ENCODE measurements around the gene GPR84.

The GPR84 gene

DNA sequence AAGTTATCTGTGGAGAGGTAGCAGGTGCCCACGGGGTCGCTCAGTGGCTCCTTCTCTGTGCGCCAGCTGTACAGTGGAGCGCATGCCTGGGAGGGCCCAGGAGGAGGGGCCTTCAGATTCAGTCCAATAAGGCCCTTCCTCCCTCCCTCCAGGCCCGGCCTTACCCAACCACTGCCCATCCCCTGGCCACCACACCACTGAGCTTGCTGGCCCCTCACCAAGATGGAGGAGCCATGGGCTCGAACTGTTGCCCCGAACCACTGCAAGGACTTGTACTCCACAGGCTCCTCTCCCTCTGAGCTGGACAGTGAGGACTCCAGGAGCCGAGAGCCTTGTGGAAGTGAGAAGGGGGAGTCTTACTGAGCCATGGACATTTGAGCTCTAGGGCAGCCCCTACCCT lies 45.0 kb upstream of the GPR84 start:
- ChIA-PET POLR2A (no interaction called here), CTCF (interaction anchor here (0.6 to 1.2 kb wide), 3 partner anchors 10 to 37 kb away, joined by 3 to 7 read pairs (median 3); no protein-coding TSS in a partner anchor)
- TF ChIP-seq SUZ12 (IDR thresholded peaks at IDR 0.05) (no peak), TARDBP (IDR thresholded peaks at IDR 0.05) (no peak), L3MBTL2 (conservative IDR thresholded peaks at IDR 0.05) (no peak), FOXM1 (IDR thresholded peaks at IDR 0.05; ENCODE audit: borderline replicate concordance) (no peak), CTBP1 (IDR thresholded peaks at IDR 0.05; ENCODE audit: borderline replicate concordance) (no peak), SP1 (IDR thresholded peaks at IDR 0.05) (no peak), HDGF (IDR thresholded peaks at IDR 0.05; ENCODE audit: borderline replicate concordance) (no peak), ELF4 (IDR thresholded peaks at IDR 0.05) (no peak)
- TF ChIP-seq, protein P1, sequence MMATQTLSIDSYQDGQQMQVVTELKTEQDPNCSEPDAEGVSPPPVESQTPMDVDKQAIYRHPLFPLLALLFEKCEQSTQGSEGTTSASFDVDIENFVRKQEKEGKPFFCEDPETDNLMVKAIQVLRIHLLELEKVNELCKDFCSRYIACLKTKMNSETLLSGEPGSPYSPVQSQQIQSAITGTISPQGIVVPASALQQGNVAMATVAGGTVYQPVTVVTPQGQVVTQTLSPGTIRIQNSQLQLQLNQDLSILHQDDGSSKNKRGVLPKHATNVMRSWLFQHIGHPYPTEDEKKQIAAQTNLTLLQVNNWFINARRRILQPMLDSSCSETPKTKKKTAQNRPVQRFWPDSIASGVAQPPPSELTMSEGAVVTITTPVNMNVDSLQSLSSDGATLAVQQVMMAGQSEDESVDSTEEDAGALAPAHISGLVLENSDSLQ (IDR thresholded peaks at IDR 0.05), result no peak
- no peak for DNase-seq (ENCODE audit: extremely low spot score)

DNA sequence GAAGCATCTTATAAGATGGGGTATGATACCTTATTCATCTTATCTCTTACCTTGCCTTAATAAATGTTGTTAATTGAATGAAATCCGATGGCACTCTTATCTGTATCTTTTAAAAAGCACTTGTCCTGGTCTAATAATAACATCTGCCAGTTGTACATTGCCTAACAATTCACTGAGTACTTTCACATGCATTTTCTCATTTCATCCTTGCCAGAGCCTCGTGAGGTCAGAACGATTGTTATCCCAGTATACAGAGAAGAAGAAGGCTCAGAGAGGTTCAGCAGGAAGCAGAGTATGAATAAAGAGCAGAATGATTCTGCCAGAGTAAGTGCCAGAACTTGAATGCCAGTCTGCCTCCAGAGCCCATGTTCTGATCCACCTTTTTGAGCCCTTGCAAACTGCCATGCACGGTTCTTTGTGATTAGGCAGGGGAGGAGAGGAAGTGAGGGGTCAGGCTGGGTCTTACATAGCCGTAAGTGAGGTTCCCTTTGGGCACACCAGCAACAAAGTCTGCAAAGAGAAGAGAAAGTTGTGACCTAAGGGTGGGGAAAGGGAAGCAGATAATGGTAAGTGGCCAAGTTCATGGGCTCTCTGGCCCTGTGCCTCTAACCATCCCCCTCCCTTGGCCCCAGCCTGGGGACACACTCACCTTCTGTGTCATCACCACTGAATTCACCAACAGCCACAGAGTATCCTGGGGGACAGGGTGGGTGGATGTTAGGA lies 43.1 kb upstream of the GPR84 start:
- no peak for DNase-seq (ENCODE audit: extremely low spot score)
- POLR2A ChIA-PET, result no interaction called here

DNA sequence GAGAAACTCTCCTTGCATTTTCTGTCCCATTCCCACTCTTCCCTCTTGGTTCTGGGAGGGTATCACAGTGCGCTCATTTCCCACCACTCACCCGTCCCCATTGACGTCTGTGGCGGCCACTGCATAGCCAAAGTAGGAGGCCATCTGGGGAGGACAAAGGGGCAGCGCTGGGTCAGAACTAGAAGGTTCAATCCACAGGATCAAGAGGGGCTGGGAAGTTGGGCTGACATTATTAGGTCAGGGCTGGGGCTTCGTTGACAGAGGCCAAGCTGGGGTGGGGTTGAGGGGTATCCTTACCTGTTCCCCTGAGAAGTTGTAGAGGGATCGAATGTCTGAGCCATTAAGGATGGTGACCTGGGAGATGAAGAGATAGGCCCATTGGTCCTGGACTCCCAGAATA lies 41.3 kb upstream of the GPR84 start:
- POLR2A ChIA-PET, result no interaction called here
- no peak for TF ChIP-seq FOXA1 (IDR thresholded peaks at IDR 0.05)
- TF ChIP-seq, protein P1 (IDR thresholded peaks at IDR 0.05), result no peak
- no peak for TF ChIP-seq NFRKB (IDR thresholded peaks at IDR 0.05)
- TF ChIP-seq FOXK2 (IDR thresholded peaks at IDR 0.05), result no peak
- no peak for TF ChIP-seq L3MBTL2 (conservative IDR thresholded peaks at IDR 0.05)
- no peak for TF ChIP-seq ZNF384 (IDR thresholded peaks at IDR 0.05)
- TF ChIP-seq SP1 (IDR thresholded peaks at IDR 0.05), result no peak
- no peak for TF ChIP-seq ELF4 (IDR thresholded peaks at IDR 0.05)
- TF ChIP-seq FOXM1 (IDR thresholded peaks at IDR 0.05; ENCODE audit: borderline replicate concordance), result no peak
- TF ChIP-seq LEF1 (IDR thresholded peaks at IDR 0.05; ENCODE audit: borderline replicate concordance), result no peak
- TF ChIP-seq SUZ12 (IDR thresholded peaks at IDR 0.05), result no peak
- no peak for TF ChIP-seq CTBP1 (IDR thresholded peaks at IDR 0.05; ENCODE audit: borderline replicate concordance)
- no peak for TF ChIP-seq ARNT (IDR thresholded peaks at IDR 0.05)
- TF ChIP-seq BHLHE40 (IDR thresholded peaks at IDR 0.05; ENCODE audit: borderline replicate concordance), result no peak
- TF ChIP-seq HDGF (IDR thresholded peaks at IDR 0.05; ENCODE audit: borderline replicate concordance), result no peak
- no peak for TF ChIP-seq TARDBP (IDR thresholded peaks at IDR 0.05)
- no peak for DNase-seq (ENCODE audit: extremely low spot score)
- CTCF ChIA-PET, result interaction anchor here (0.8 to 1.9 kb wide), 3 partner anchors 9 to 34 kb away, joined by 3 to 8 read pairs (median 4); no protein-coding TSS in a partner anchor

More for the DNA sequence above, 43.1 kb upstream of the GPR84 start:
- CTCF ChIA-PET, result no interaction called here
- no peak for TF ChIP-seq CTBP1 (IDR thresholded peaks at IDR 0.05; ENCODE audit: borderline replicate concordance)
- no peak for TF ChIP-seq TARDBP (IDR thresholded peaks at IDR 0.05)
- no peak for TF ChIP-seq ARNT (IDR thresholded peaks at IDR 0.05)
- no peak for TF ChIP-seq SUZ12 (IDR thresholded peaks at IDR 0.05)
- no peak for TF ChIP-seq BHLHE40 (IDR thresholded peaks at IDR 0.05; ENCODE audit: borderline replicate concordance)
- no peak for TF ChIP-seq SP1 (IDR thresholded peaks at IDR 0.05)
- no peak for TF ChIP-seq FOXM1 (IDR thresholded peaks at IDR 0.05; ENCODE audit: borderline replicate concordance)
- no peak for TF ChIP-seq L3MBTL2 (conservative IDR thresholded peaks at IDR 0.05)
- TF ChIP-seq ELF4 (IDR thresholded peaks at IDR 0.05), result no peak
- TF ChIP-seq, protein P1 (IDR thresholded peaks at IDR 0.05), result no peak
- TF ChIP-seq FOXK2 (IDR thresholded peaks at IDR 0.05), result no peak
- TF ChIP-seq NFRKB (IDR thresholded peaks at IDR 0.05), result no peak
- no peak for TF ChIP-seq FOXA1 (IDR thresholded peaks at IDR 0.05)
- no peak for TF ChIP-seq LEF1 (IDR thresholded peaks at IDR 0.05; ENCODE audit: borderline replicate concordance)
- no peak for TF ChIP-seq ZNF384 (IDR thresholded peaks at IDR 0.05)
- no peak for TF ChIP-seq HDGF (IDR thresholded peaks at IDR 0.05; ENCODE audit: borderline replicate concordance)

DNA sequence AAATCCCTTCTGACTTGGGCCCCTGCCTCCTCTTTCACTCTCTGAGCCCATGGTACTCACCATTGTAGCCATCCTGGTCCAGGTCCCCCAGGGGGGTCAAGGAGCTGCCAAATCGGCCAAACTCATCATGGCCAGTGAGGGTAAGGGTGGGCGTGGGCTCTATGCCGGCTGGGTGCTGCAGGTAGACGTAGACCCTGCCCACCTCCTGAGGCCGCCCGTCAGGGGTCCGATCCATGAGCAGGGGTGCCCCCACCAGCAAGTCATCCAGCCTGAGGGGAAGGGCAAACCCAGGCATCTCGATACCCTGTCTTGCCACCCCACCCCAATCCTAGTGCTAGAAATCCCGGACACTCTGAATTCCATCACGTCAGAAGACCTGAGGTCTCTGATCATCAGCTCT lies 40.8 kb upstream of the GPR84 start:
- no peak for TF ChIP-seq TARDBP (IDR thresholded peaks at IDR 0.05)
- no peak for TF ChIP-seq ZNF384 (IDR thresholded peaks at IDR 0.05)
- no peak for TF ChIP-seq FOXM1 (IDR thresholded peaks at IDR 0.05; ENCODE audit: borderline replicate concordance)
- TF ChIP-seq SUZ12 (IDR thresholded peaks at IDR 0.05), result no peak
- TF ChIP-seq, protein P1 (IDR thresholded peaks at IDR 0.05), result no peak
- no peak for TF ChIP-seq LEF1 (IDR thresholded peaks at IDR 0.05; ENCODE audit: borderline replicate concordance)
- TF ChIP-seq FOXA1 (IDR thresholded peaks at IDR 0.05), result no peak
- no peak for TF ChIP-seq SP1 (IDR thresholded peaks at IDR 0.05)
- TF ChIP-seq HDGF (IDR thresholded peaks at IDR 0.05; ENCODE audit: borderline replicate concordance), result no peak
- POLR2A ChIA-PET, result no interaction called here
- CTCF ChIA-PET, result interaction anchor here (0.8 to 1.9 kb wide), 2 partner anchors 9 to 10 kb away, joined by 3 to 8 read pairs; no protein-coding TSS in a partner anchor
- DNase-seq (ENCODE audit: extremely low spot score), result no peak
